Activated CD4-positive, alpha-beta memory T cell treated with anti-CD3 and anti-CD28 coated beads, Interleukin-2, amount 10 ng/mL, durations not matched to agents 7 days and 5 days (primary cell): ENCODE measurements around the gene LRRC4C. TPM values are rescaled to one million over a fixed set of nuclear protein-coding genes. Genes with fewer than 3 reads are reported as not detected.

ENCODE experiments used
- CTCF ChIA-PET: fragments of 350-600 bp; sonication (Branson Sonifier 250); formaldehyde crosslinking; loops from one replicate; lab custom pipeline; 2021; ENCODE audit warnings: antibody characterized with exemption, inconsistent platforms; lab: Charles Lee
- POLR2A ChIA-PET: fragments of 350-600 bp; sonication (Branson Sonifier 250); formaldehyde crosslinking; loops from one replicate; lab custom pipeline; 2021; ENCODE audit warnings: antibody characterized with exemption; lab: Charles Lee
- DNase-seq: peaks from one replicate; pipeline ENCODE4 v3.0.0-alpha.2; 2020
- H3K27ac Mint-ChIP-seq: one replicate; pipeline ENCODE4 v1.8.0; 2021; ENCODE audit warnings: mild to moderate bottlenecking, mixed read lengths
- H3K27me3 Mint-ChIP-seq: one replicate; pipeline ENCODE4 v1.8.0; 2021; ENCODE audit warnings: mixed read lengths
- H3K36me3 Mint-ChIP-seq: one replicate; pipeline ENCODE4 v1.8.0; 2021; ENCODE audit warnings: low read depth, mixed read lengths
- H3K4me1 Mint-ChIP-seq: one replicate; pipeline ENCODE4 v1.8.0; 2021; ENCODE audit warnings: mixed read lengths
- H3K4me3 Mint-ChIP-seq: one replicate; pipeline ENCODE4 v1.8.0; 2021; ENCODE audit warnings: mild to moderate bottlenecking, mixed read lengths
- H3K9me3 Mint-ChIP-seq: one replicate; pipeline ENCODE4 v1.8.0; 2021; ENCODE audit warnings: mixed read lengths
- total RNA-seq, 2 experiments: library from RNA; stranded (reverse); gene quantifications; one replicate each; pipeline ENCODE4 v1.2.3, GENCODE V29; 2021

LRRC4C gene
- total RNA-seq, 2 experiments from 2014 or later: not detected

DNA sequence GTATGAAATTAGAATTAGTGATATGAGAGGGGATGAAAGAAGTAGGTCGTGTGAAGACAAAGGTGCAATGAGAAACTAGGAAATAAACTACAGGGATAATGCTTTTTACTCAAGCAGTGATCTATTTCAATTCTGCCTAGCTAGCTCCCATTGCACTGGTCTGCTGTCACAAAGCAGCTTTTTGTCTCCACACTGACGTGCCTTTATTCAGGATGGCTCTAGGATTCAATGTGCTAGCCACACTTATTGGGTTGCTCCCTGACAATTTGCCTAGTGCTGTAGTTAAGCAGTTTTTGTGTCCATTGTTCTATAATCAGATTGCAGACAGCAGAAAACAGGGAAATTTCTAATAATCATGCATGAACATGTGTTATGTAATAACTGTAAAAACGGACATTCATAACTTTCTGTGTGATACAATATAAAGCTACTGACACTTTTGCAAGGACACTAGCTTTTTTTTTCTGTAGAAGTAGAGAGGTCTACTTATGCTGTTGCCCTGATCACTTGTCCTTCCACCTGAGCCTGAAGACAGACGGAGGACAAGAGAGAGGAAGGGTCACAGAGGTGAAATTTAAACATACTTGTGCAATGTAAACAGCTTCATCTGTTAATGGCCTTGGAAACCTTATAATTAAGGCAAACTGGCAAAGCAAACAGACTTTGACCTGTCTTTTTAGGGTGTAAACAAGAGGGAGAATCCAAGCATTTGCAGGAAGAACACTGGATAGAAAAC is 269.6 kb downstream of the LRRC4C start:
- ChIA-PET POLR2A (no interaction called here), CTCF (no interaction called here)
- no peak overlapping the region for H3K4me3 Mint-ChIP-seq
- no peaks in the 10 kb centered on the region for H3K4me1 Mint-ChIP-seq
- no peaks in the 10 kb centered on the region for H3K27me3 Mint-ChIP-seq
- no peak overlapping the region for H3K27ac Mint-ChIP-seq
- no peaks in the 10 kb centered on the region for H3K36me3 Mint-ChIP-seq
- peaks cover 14% of the 10 kb centered on the region for H3K9me3 Mint-ChIP-seq
- no peak for DNase-seq

DNA sequence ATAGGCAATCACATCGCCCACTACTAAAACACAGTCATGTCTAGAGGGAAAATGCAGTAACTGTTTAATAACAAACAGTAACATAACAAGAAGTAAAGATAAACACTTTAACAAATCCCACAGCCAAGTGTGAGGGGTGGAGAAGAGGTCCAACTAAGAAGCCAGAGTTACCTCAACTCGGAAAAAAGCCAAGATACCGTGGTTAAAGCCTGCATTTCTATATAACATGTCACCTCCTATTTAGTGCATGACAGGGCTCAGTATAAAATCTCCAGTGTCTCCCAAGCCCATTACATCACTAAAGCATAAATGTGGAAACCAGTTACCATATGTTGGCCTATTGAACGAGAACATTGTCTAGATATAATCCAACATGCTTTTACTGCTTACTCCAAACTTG is 281.7 kb downstream of the LRRC4C start:
- ChIA-PET POLR2A (no interaction called here), CTCF (no interaction called here)
- no peaks in the 10 kb centered on the region for H3K36me3 Mint-ChIP-seq
- no peak for DNase-seq
- H3K27me3 Mint-ChIP-seq: no peaks in the 10 kb centered on the region
- H3K4me1 Mint-ChIP-seq: no peaks in the 10 kb centered on the region
- H3K27ac Mint-ChIP-seq: no peak overlapping the region
- H3K9me3 Mint-ChIP-seq: peaks cover 21% of the 10 kb centered on the region
- no peak overlapping the region for H3K4me3 Mint-ChIP-seq

GRCh38 chr11:41175304-41175972 is 284.0 kb downstream of the LRRC4C start:
- H3K4me1 Mint-ChIP-seq: no peaks in the 10 kb centered on the region
- peaks cover 21% of the 10 kb centered on the region for H3K9me3 Mint-ChIP-seq
- CTCF ChIA-PET: no interaction called here
- no peak overlapping the region for H3K27ac Mint-ChIP-seq
- no peaks in the 10 kb centered on the region for H3K27me3 Mint-ChIP-seq
- H3K36me3 Mint-ChIP-seq: no peaks in the 10 kb centered on the region
- no peak for DNase-seq
- POLR2A ChIA-PET: no interaction called here
- H3K4me3 Mint-ChIP-seq: no peak overlapping the region

DNA sequence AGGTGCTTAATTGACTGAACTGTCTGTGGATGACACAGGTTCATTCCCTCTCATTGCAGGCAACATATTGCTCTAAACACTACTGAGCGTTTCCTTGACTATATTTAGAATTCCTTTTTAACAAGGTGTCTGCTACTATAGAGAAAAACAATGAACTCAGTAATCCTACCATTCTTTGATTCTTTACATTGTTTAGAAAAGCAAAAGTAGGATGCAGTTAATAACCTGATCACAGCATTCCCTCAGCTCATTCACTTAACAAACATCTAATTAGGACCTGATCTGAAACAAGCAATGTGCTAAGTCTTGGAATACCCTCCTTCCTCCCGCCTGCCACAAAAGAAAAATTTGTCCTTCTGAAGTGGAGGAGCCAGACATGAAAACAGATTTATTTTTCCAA is 313.1 kb downstream of the LRRC4C start:
- H3K36me3 Mint-ChIP-seq: no peaks in the 10 kb centered on the region
- H3K27me3 Mint-ChIP-seq: no peaks in the 10 kb centered on the region
- no peak for DNase-seq
- H3K4me1 Mint-ChIP-seq: no peaks in the 10 kb centered on the region
- H3K27ac Mint-ChIP-seq: no peak overlapping the region
- ChIA-PET POLR2A (no interaction called here), CTCF (no interaction called here)
- peaks cover 18% of the 10 kb centered on the region for H3K9me3 Mint-ChIP-seq
- H3K4me3 Mint-ChIP-seq: no peak overlapping the region

- ChIA-PET POLR2A (no interaction called here), CTCF (no interaction called here)
- Mint-ChIP-seq H3K9me3 (peaks cover 18% of the 10 kb centered on the region), H3K36me3 (no peaks in the 10 kb centered on the region), H3K27me3 (no peaks in the 10 kb centered on the region), H3K4me3 (no peak overlapping the region), H3K4me1 (no peaks in the 10 kb centered on the region), H3K27ac (no peak overlapping the region)
- DNase-seq: no peak
Measured at GRCh38 chr11:41145420-41145819, 314.0 kb downstream of the LRRC4C start.

- CTCF ChIA-PET: no interaction called here
- Mint-ChIP-seq H3K27ac (no peak overlapping the region), H3K4me1 (no peaks in the 10 kb centered on the region), H3K4me3 (no peak overlapping the region), H3K36me3 (no peaks in the 10 kb centered on the region), H3K27me3 (no peaks in the 10 kb centered on the region), H3K9me3 (peaks cover 14% of the 10 kb centered on the region)
- no peak for DNase-seq
- POLR2A ChIA-PET: no interaction called here
Measured at GRCh38 chr11:41134971-41135370, 324.5 kb downstream of the LRRC4C start.

DNA sequence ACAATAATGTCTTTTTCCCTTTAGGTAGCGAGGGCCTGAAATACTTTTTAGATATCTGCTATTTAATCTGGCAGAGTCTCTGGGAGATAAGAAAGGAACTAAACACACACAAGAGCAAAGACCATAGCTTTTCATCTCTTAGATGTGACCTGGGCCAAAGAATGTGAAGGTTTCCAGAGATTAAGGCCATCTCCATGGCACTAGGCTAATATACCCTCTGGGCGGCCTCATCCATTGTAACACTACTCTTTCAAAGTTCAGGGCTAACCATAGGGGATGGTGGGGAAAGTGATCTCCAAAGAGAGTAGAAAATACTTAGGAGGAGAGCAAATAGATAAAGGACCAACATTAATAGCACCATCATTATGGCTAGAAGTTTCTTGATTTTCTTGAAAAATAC is 326.4 kb downstream of the LRRC4C start:
- H3K27ac Mint-ChIP-seq: no peak overlapping the region
- ChIA-PET POLR2A (no interaction called here), CTCF (no interaction called here)
- H3K4me1 Mint-ChIP-seq: no peaks in the 10 kb centered on the region
- H3K4me3 Mint-ChIP-seq: no peak overlapping the region
- H3K27me3 Mint-ChIP-seq: no peaks in the 10 kb centered on the region
- no peaks in the 10 kb centered on the region for H3K36me3 Mint-ChIP-seq
- no peak for DNase-seq
- H3K9me3 Mint-ChIP-seq: peaks cover 14% of the 10 kb centered on the region

DNA sequence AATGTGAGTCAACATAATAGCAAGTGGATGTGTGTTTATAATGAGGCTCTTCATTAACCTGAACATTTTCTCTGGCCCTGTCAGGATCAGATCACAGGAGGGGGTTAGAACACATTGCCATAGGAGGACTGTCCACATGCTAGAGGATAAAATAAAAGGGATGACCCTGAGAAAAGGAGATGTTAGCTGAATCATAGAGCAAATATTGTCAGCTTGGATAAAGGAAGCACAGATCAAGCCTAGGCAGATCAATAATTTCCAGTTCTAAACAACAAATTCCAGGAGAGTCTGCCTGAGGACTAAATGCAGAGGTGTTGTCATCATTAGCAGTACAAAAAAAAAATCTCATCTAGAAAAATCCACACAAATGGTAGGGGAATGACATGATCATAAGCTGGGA is 337.9 kb downstream of the LRRC4C start:
- no peak overlapping the region for H3K4me3 Mint-ChIP-seq
- CTCF ChIA-PET: no interaction called here
- H3K4me1 Mint-ChIP-seq: no peaks in the 10 kb centered on the region
- no peak overlapping the region for H3K27ac Mint-ChIP-seq
- H3K9me3 Mint-ChIP-seq: peaks cover 6% of the 10 kb centered on the region
- DNase-seq: no peak
- no peaks in the 10 kb centered on the region for H3K27me3 Mint-ChIP-seq
- no peaks in the 10 kb centered on the region for H3K36me3 Mint-ChIP-seq
- POLR2A ChIA-PET: no interaction called here

GRCh38 chr11:41119484-41119883 is 340.0 kb downstream of the LRRC4C start:
- Mint-ChIP-seq H3K4me3 (no peak overlapping the region), H3K9me3 (peaks cover 6% of the 10 kb centered on the region), H3K36me3 (no peaks in the 10 kb centered on the region), H3K4me1 (no peaks in the 10 kb centered on the region), H3K27me3 (no peaks in the 10 kb centered on the region), H3K27ac (no peak overlapping the region)
- no peak for DNase-seq
- POLR2A ChIA-PET: no interaction called here
- CTCF ChIA-PET: no interaction called here

DNA sequence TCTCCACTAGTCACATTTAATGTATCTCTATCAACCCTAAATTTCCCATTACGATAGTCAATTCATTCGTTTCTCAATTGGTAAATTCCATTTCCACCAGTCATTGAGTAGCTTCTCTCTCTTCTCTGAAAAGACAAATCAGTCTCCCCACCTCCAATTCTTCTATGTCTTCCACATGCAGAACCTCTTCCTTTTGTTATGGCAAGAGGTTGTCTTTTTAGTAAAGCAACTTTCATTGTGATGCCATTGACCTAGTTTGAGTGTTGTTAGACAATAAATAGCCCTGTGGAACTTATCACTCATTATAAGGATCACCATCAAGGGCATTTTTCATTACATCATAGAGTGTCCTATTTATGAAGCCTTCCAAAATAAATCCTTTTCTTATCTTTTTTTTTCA is 340.9 kb downstream of the LRRC4C start:
- H3K4me3 Mint-ChIP-seq: no peak overlapping the region
- no peaks in the 10 kb centered on the region for H3K27me3 Mint-ChIP-seq
- ChIA-PET CTCF (no interaction called here), POLR2A (no interaction called here)
- no peak for DNase-seq
- no peaks in the 10 kb centered on the region for H3K36me3 Mint-ChIP-seq
- no peak overlapping the region for H3K27ac Mint-ChIP-seq
- peaks cover under 1% of the 10 kb centered on the region for H3K9me3 Mint-ChIP-seq
- no peaks in the 10 kb centered on the region for H3K4me1 Mint-ChIP-seq

DNA sequence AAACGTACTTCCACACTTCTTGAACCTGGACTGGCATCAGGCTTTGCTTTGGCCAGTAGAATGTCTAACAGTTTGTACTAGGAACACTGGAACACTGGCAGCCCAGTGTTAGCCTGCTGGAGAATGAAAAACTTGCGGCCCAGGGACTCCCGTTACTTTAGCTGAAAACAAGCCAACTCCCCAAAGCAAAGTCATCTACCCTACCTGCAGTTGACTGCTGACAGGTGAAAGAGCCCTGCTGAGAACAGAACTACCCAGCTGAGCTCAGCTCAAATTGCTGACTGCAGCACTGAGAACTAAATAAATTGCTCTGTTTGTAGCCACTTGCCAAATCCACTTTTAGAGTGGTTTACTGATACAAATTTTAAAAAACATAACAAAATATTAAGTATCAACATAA is 342.5 kb downstream of the LRRC4C start:
- H3K36me3 Mint-ChIP-seq: no peaks in the 10 kb centered on the region
- no peak overlapping the region for H3K27ac Mint-ChIP-seq
- H3K4me1 Mint-ChIP-seq: no peaks in the 10 kb centered on the region
- no peak for DNase-seq
- ChIA-PET CTCF (no interaction called here), POLR2A (no interaction called here)
- no peaks in the 10 kb centered on the region for H3K27me3 Mint-ChIP-seq
- H3K4me3 Mint-ChIP-seq: no peak overlapping the region
- no peaks in the 10 kb centered on the region for H3K9me3 Mint-ChIP-seq

GRCh38 chr11:41115066-41115465 is 344.4 kb downstream of the LRRC4C start:
- Mint-ChIP-seq H3K27me3 (no peaks in the 10 kb centered on the region), H3K4me3 (no peak overlapping the region), H3K27ac (no peak overlapping the region), H3K9me3 (no peaks in the 10 kb centered on the region), H3K4me1 (no peaks in the 10 kb centered on the region), H3K36me3 (no peaks in the 10 kb centered on the region)
- POLR2A ChIA-PET: no interaction called here
- CTCF ChIA-PET: interaction anchor here (0.6 kb wide), 1 partner anchor 136 kb away, joined by 3 read pairs; no protein-coding TSS in a partner anchor
- no peak for DNase-seq

DNA sequence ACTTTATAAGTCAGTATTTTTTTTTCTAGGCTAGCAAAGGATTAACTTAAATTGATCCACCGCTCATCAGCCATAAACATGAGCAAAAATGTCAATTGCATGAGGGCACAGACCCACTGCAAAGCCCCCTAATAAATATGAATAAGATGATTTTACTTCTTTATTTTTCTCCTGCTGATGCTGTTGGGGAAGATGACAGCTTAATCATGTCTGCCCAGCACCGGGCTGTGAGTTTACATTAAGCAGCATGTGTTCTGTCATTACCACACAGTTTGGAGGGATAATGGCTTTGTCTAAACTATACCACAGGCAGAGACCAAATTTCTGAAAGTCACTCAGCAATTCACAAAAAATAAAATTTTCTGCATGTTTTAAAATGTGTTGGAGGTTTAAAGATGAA is 346.3 kb downstream of the LRRC4C start:
- H3K27me3 Mint-ChIP-seq: no peaks in the 10 kb centered on the region
- no peak for DNase-seq
- no peaks in the 10 kb centered on the region for H3K4me1 Mint-ChIP-seq
- no peak overlapping the region for H3K4me3 Mint-ChIP-seq
- no peaks in the 10 kb centered on the region for H3K36me3 Mint-ChIP-seq
- ChIA-PET POLR2A (no interaction called here), CTCF (no interaction called here)
- no peaks in the 10 kb centered on the region for H3K9me3 Mint-ChIP-seq
- no peak overlapping the region for H3K27ac Mint-ChIP-seq

GRCh38 chr11:41110527-41110926 is 348.9 kb downstream of the LRRC4C start:
- ChIA-PET POLR2A (no interaction called here), CTCF (no interaction called here)
- DNase-seq: no peak
- H3K36me3 Mint-ChIP-seq: no peaks in the 10 kb centered on the region
- H3K4me3 Mint-ChIP-seq: no peak overlapping the region
- no peaks in the 10 kb centered on the region for H3K27me3 Mint-ChIP-seq
- no peaks in the 10 kb centered on the region for H3K9me3 Mint-ChIP-seq
- no peak overlapping the region for H3K27ac Mint-ChIP-seq
- no peaks in the 10 kb centered on the region for H3K4me1 Mint-ChIP-seq
